NCI-H226 (cell line): ENCODE measurements around the gene EDN1.
A peak's percentile ranks its signal among the peaks of the same experiment; 100 is the strongest.

Source experiments
- DNase-seq: peaks from one replicate; pipeline ENCODE4 v3.0.0-alpha.2; 2015

Gene EDN1

GRCh38 chr6:12289933-12290820 lies at the start of gene EDN1:
Gene EDN1, plus strand, starts transcription at chr6:12290361. Its CDS starts 269 bp downstream, at chr6:12290630.
- DNase-seq: peak; percentile 79

GRCh38 chr6:12241493-12242175 lies 48.5 kb upstream of the EDN1 start:
- DNase-seq: no peak

GRCh38 chr6:12243169-12243568 lies 47.0 kb upstream of the EDN1 start:
- no peak for DNase-seq

GRCh38 chr6:12245360-12245759 lies 44.8 kb upstream of the EDN1 start:
- no peak for DNase-seq

- no peak for DNase-seq
Observed at GRCh38 chr6:12245763-12246718, 44.1 kb upstream of the EDN1 start.

GRCh38 chr6:12246900-12247299 lies 43.3 kb upstream of the EDN1 start:
- DNase-seq: no peak

GRCh38 chr6:12249541-12250382 lies 40.4 kb upstream of the EDN1 start:
- DNase-seq: peak; percentile 12

GRCh38 chr6:12250383-12250770 lies 39.8 kb upstream of the EDN1 start:
- peak; percentile 10 for DNase-seq

GRCh38 chr6:12254210-12254609 lies 36.0 kb upstream of the EDN1 start:
- DNase-seq: no peak

- no peak for DNase-seq
Observed at GRCh38 chr6:12258191-12258590, 32.0 kb upstream of the EDN1 start.

GRCh38 chr6:12258591-12259075 lies 31.5 kb upstream of the EDN1 start:
- no peak for DNase-seq

GRCh38 chr6:12260458-12261093 lies 29.6 kb upstream of the EDN1 start:
- no peak for DNase-seq

GRCh38 chr6:12261502-12261901 lies 28.7 kb upstream of the EDN1 start:
- no peak for DNase-seq

- DNase-seq: no peak
Observed at GRCh38 chr6:12262236-12263061, 27.7 kb upstream of the EDN1 start.

GRCh38 chr6:12263403-12263802 lies 26.8 kb upstream of the EDN1 start:
- no peak for DNase-seq

- no peak for DNase-seq
Observed at GRCh38 chr6:12264671-12265070, 25.5 kb upstream of the EDN1 start.

GRCh38 chr6:12265296-12265695 lies 24.9 kb upstream of the EDN1 start:
- DNase-seq: no peak

- peak; percentile 45 for DNase-seq
Observed at GRCh38 chr6:12265791-12266190, 24.4 kb upstream of the EDN1 start.

GRCh38 chr6:12266571-12266970 lies 23.6 kb upstream of the EDN1 start:
- peak; percentile 76 for DNase-seq

GRCh38 chr6:12269110-12269509 lies 21.1 kb upstream of the EDN1 start:
- DNase-seq: no peak
